Cardiac fibroblast (primary cell): Measurements from ENCODE around the gene EVA1B.
A peak's percentile ranks its signal among the peaks of the same experiment; 100 is the strongest.

ENCODE experiments used
- DNase-seq, 2 donors: peaks; one replicate each; pipeline versions ENCODE4 v3.0.0 to v3.0.0-alpha.2; 2010; ENCODE audit warnings: low read depth in 2 of 2
- H3K4me3 ChIP-seq, 2 donors: replicated peaks in 1 of 2; 1 replicate in 1 of 2; 2 replicates in 1 of 2; pipeline ENCODE4 v1.5.1; 2011; ENCODE audit warnings: low read depth in 2 of 2, low read length in 2 of 2, mild to moderate bottlenecking in 2 of 2, moderate library complexity in 1 of 2
- TF ChIP-seq, protein P1 (sequence below): IDR thresholded peaks from one replicate; pipeline ENCODE4 v1.5.1; 2011; ENCODE audit warnings: low read depth, mild to moderate bottlenecking, low read length, inconsistent platforms

The EVA1B gene

DNA sequence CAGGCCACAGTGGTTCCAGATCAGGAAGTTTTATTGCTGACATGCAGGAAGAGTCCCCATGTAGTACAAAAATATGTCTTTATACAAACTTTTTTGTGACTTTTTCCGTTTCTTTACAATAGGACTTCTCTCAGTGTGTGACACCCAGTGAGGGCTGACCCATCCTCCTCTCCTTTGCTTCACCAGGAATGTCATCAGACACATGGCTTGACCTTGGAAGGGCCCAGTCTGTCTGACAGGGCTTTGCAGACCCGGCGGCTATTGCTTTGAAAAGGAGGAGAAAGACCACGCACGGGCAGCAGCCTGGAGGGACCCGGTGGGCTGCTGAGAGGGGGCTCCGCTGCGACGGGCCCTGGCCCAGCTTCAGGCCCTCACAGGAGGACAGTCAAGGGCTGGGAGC, 16.2 kb upstream of the EVA1B start:
- TF ChIP-seq, protein P1, sequence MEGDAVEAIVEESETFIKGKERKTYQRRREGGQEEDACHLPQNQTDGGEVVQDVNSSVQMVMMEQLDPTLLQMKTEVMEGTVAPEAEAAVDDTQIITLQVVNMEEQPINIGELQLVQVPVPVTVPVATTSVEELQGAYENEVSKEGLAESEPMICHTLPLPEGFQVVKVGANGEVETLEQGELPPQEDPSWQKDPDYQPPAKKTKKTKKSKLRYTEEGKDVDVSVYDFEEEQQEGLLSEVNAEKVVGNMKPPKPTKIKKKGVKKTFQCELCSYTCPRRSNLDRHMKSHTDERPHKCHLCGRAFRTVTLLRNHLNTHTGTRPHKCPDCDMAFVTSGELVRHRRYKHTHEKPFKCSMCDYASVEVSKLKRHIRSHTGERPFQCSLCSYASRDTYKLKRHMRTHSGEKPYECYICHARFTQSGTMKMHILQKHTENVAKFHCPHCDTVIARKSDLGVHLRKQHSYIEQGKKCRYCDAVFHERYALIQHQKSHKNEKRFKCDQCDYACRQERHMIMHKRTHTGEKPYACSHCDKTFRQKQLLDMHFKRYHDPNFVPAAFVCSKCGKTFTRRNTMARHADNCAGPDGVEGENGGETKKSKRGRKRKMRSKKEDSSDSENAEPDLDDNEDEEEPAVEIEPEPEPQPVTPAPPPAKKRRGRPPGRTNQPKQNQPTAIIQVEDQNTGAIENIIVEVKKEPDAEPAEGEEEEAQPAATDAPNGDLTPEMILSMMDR: no peak
- no peak overlapping the region for H3K4me3 ChIP-seq
- DNase-seq: no peak

DNA sequence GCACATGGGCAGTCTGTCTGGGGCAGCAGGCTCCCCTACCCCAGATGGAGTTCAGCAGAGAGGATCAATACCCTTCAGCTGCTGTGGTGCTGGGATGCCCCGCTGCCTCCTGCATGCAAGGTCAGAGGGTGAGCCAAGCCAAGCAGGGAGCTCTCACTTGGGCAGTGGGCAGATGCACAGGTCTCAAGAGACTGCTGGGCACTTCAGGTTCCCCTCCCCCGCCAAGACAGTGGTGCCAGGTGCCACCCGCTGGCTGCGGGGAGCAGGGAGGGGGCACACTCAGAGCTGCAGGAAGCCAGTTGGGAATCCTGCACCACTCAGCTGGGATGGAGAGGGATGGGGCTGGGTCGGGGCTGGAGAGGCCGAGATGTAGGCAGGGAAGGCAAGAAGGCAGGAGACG, 15.8 kb upstream of the EVA1B start:
- H3K4me3 ChIP-seq: no peak overlapping the region
- TF ChIP-seq, protein P1: no peak
- no peak for DNase-seq

- H3K4me3 ChIP-seq: no peak overlapping the region
- DNase-seq: no peak
- TF ChIP-seq, protein P1: no peak
Measured at GRCh38 chr1:36337830-36338229, 14.4 kb upstream of the EVA1B start.

DNA sequence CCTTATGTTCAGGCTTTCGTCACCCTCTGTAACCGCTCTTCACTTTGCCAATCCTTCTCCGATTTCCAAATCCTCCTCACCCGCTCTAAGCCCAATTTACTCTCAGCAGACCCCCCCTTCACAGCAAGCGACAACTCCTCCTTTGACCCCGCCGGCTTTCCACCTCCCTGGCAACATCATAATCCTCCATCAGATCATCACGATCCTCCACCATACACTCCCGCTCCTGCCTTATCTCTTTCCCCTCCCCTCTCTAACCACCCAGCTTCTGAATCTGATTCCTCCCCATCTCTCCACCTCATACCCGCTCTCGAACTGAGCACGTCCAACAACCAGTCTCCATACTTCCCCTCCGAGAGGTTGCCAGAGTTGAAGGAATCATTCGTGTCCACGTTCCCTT, 7.5 kb upstream of the EVA1B start:
- DNase-seq: no peak
- H3K4me3 ChIP-seq: no peak overlapping the region
- TF ChIP-seq, protein P1: no peak

DNA sequence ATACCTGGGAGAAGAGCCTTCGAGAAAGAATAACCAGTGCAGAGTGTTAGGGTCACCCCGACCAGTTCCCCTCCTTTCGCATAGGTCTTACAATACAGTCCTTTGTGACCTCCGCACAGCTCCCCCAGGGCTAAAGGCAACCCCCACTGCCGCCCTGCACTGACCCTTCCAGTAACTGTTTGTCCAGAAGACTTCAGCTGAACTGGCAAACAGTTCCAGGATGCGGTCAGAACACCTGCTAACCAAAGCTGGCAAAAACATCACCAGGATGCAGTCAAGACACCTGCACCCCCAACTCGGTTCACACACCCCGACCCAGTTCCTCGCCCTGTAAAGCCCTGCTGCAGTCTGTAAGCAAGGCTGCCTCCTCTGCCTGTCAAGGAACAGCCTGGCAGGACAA, 6.4 kb upstream of the EVA1B start:
- no peak for DNase-seq
- TF ChIP-seq, protein P1: no peak

GRCh38 chr1:36328713-36329112, 5.3 kb upstream of the EVA1B start:
- no peak overlapping the region for H3K4me3 ChIP-seq
- TF ChIP-seq, protein P1: no peak
- DNase-seq: peak; percentile 35 to 59

More for the DNA sequence above, 6.4 kb upstream of the EVA1B start:
- H3K4me3 ChIP-seq: no peak overlapping the region

GRCh38 chr1:36328088-36328480, 4.6 kb upstream of the EVA1B start:
- DNase-seq: no peak
- no peak overlapping the region for H3K4me3 ChIP-seq
- TF ChIP-seq, protein P1: no peak
